GM19099 (cell line): ENCODE measurements around the gene NFKB1.

ENCODE experiments used
- POLR2A ChIP-seq: IDR thresholded peaks from 3 replicates; pipeline ENCODE4 v1.6.1; 2011; ENCODE audit warnings: low read depth; ENCODE audit not compliant: insufficient read length; ENCODE audit errors: extremely low read depth

The NFKB1 gene

GRCh38 chr4:102641793-102642192 lies 140.6 kb downstream of the NFKB1 start:
- TF ChIP-seq POLR2A, result no peak

- no peak for TF ChIP-seq POLR2A
Observed at GRCh38 chr4:102642631-102643298, 141.6 kb downstream of the NFKB1 start.

- no peak for TF ChIP-seq POLR2A
Observed at GRCh38 chr4:102647117-102647516, 146.0 kb downstream of the NFKB1 start.

GRCh38 chr4:102657206-102657605 lies 156.0 kb downstream of the NFKB1 start:
- TF ChIP-seq POLR2A, result no peak

- no peak for TF ChIP-seq POLR2A
Observed at GRCh38 chr4:102663073-102663472, 161.9 kb downstream of the NFKB1 start.

GRCh38 chr4:102665527-102665926 lies 164.4 kb downstream of the NFKB1 start:
- TF ChIP-seq POLR2A, result no peak
